Vagina (tissue), 2 donors: ENCODE data around the gene RAPGEF3. TPM values are rescaled to one million over a fixed set of nuclear protein-coding genes. Genes with fewer than 3 reads are reported as not detected.

Source experiments
- DNase-seq, 2 donors: peaks; one replicate each; pipeline ENCODE4 v3.0.0-alpha.2; 2017; ENCODE audit errors: extremely low spot score in 2 of 2
- H3K27ac ChIP-seq: fragments of 200-600 bp; sonication (generic); one replicate; pipeline ENCODE4 v1.5.1; 2019
- H3K27me3 ChIP-seq: fragments of 200-600 bp; sonication (generic); one replicate; pipeline ENCODE4 v1.5.1; 2019
- H3K36me3 ChIP-seq, 2 donors: fragments of 200-600 bp; sonication (generic); one replicate each; pipeline ENCODE4 v1.5.1; 2017 to 2019
- H3K4me1 ChIP-seq: fragments of 200-600 bp; sonication (generic); one replicate; pipeline ENCODE4 v1.5.1; 2019
- H3K4me3 ChIP-seq, 2 donors: fragments of 200-600 bp; sonication (generic); 1 replicate in 1 of 2; 2 replicates in 1 of 2; pipeline ENCODE4 v1.5.1; 2016 to 2019
- H3K9me3 ChIP-seq: fragments of 200-600 bp; sonication (generic); one replicate; pipeline ENCODE4 v1.5.1; 2019
- POLR2A ChIP-seq, 2 donors: fragments of 450-650 bp; IDR thresholded peaks; one replicate each; pipeline ENCODE4 v1.6.1; 2017; ENCODE audit warnings: antibody characterized with exemption in 2 of 2, mild to moderate bottlenecking in 2 of 2, moderate library complexity in 2 of 2
- POLR2AphosphoS5 ChIP-seq, 2 donors: sonication (generic); formaldehyde crosslinking; IDR thresholded peaks; one replicate each; pipeline ENCODE4 v1.9.0; 2017; ENCODE audit warnings: antibody characterized with exemption in 2 of 2, mild to moderate bottlenecking in 2 of 2, low read depth in 1 of 2; ENCODE audit not compliant: insufficient read depth in 1 of 2
- intact Hi-C: fragments of 100-400 bp; cut with DNase I; formaldehyde crosslinking; loops from one replicate; pipeline ENCODE4 v1.15.1; 2023
- total RNA-seq: library from RNA; depleted of rRNA; stranded (reverse); fragments of >200 nt; gene quantifications from one replicate; pipeline ENCODE4 v1.2.3, GENCODE V29; 2016
- TF ChIP-seq, protein P1 (sequence below), 3 experiments: fragments of 450-650 bp in 2 of 3; fragments of 200-600 bp in 1 of 3; sonication (generic) in 1 of 3; IDR thresholded peaks; one replicate each; pipeline ENCODE4 v1.5.1; 2017 to 2019; ENCODE audit warnings: antibody characterized with exemption in 3 of 3, mild to moderate bottlenecking in 2 of 3, moderate library complexity in 2 of 3

RAPGEF3 gene
- total RNA-seq, 1 donor from 2014 or later: 52.3 TPM

GRCh38 chr12:47711448-47711847, 47.2 kb downstream of the RAPGEF3 start:
- DNase-seq: no peak
- no peaks in the 10 kb centered on the region for H3K27me3 ChIP-seq
- H3K9me3 ChIP-seq: no peaks in the 10 kb centered on the region
- no peak for TF ChIP-seq POLR2AphosphoS5 (IDR thresholded peaks at IDR 0.05; ENCODE audit: insufficient read depth in 1 of 2, low read depth in 1 of 2)
- H3K4me1 ChIP-seq: peaks cover 37% of the 10 kb centered on the region
- no peak overlapping the region for H3K27ac ChIP-seq
- H3K4me3 ChIP-seq: no peak overlapping the region
- H3K36me3 ChIP-seq: no peaks in the 10 kb centered on the region
- intact Hi-C loops: loop anchor here (10.0 kb wide), 1 partner anchor 123 kb away; no protein-coding TSS in a partner anchor

- no peak for DNase-seq
- Histone ChIP-seq H3K4me3 (no peak overlapping the region), H3K9me3 (no peaks in the 10 kb centered on the region), H3K36me3 (no peaks in the 10 kb centered on the region), H3K27me3 (no peaks in the 10 kb centered on the region), H3K4me1 (peaks cover 26% of the 10 kb centered on the region), H3K27ac (no peak overlapping the region)
- intact Hi-C loops: loop anchor here (10.0 kb wide), 1 partner anchor 125 kb away; no protein-coding TSS in a partner anchor
- TF ChIP-seq POLR2A (IDR thresholded peaks at IDR 0.05) (no peak), POLR2AphosphoS5 (IDR thresholded peaks at IDR 0.05; ENCODE audit: insufficient read depth in 1 of 2, low read depth in 1 of 2) (no peak)
- TF ChIP-seq, protein P1, sequence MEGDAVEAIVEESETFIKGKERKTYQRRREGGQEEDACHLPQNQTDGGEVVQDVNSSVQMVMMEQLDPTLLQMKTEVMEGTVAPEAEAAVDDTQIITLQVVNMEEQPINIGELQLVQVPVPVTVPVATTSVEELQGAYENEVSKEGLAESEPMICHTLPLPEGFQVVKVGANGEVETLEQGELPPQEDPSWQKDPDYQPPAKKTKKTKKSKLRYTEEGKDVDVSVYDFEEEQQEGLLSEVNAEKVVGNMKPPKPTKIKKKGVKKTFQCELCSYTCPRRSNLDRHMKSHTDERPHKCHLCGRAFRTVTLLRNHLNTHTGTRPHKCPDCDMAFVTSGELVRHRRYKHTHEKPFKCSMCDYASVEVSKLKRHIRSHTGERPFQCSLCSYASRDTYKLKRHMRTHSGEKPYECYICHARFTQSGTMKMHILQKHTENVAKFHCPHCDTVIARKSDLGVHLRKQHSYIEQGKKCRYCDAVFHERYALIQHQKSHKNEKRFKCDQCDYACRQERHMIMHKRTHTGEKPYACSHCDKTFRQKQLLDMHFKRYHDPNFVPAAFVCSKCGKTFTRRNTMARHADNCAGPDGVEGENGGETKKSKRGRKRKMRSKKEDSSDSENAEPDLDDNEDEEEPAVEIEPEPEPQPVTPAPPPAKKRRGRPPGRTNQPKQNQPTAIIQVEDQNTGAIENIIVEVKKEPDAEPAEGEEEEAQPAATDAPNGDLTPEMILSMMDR (IDR thresholded peaks at IDR 0.05): no peak
These were observed 48.4 kb downstream of the RAPGEF3 start for GRCh38 chr12:47710278-47710677.

DNA sequence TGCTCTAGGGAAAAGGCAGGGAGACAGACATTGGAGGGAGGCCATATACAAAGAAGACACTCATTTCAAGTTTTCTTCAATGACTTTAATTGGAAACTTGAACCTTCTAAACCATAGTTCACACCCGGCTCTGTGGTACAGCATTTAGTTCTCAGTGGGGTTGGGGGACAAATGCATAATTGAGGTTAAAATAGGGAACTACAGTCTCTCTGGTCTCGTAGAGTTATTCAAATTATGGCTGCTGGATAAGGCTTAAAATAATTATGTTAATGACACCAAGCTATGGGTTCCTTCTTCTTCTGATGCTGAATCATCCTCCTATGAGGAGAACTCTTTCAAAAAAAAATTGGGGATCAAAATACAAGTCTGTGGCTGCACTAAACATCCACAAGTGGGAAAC, 49.0 kb downstream of the RAPGEF3 start:
- TF ChIP-seq POLR2A (IDR thresholded peaks at IDR 0.05) (no peak), POLR2AphosphoS5 (IDR thresholded peaks at IDR 0.05; ENCODE audit: insufficient read depth in 1 of 2, low read depth in 1 of 2) (no peak)
- TF ChIP-seq, protein P1 (IDR thresholded peaks at IDR 0.05): no peak
- no peak for DNase-seq
- H3K9me3 ChIP-seq: no peaks in the 10 kb centered on the region
- intact Hi-C loops: loop anchor here (10.0 kb wide), 1 partner anchor 125 kb away; no protein-coding TSS in a partner anchor
- peaks cover 25% of the 10 kb centered on the region for H3K4me1 ChIP-seq
- no peak overlapping the region for H3K27ac ChIP-seq
- no peaks in the 10 kb centered on the region for H3K36me3 ChIP-seq
- H3K27me3 ChIP-seq: no peaks in the 10 kb centered on the region
- no peak overlapping the region for H3K4me3 ChIP-seq

DNA sequence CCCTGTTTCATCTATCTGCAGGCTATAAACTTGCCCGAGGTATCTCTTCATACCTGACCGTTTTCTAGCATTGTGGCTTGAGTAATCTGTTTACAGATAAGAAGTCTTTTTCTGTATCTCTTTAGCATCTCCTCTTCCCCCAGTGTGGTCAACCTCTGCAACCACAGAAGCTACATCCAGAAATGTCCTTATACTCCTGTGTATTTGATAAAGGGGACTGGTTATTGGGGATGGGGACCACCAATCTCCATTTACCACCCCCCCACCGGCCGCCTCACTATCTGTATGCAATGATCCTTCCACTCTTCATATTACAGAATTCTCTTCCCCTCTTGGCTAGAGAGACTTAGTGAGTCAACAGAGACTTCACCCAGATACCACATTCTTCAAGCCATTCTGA, 49.4 kb downstream of the RAPGEF3 start:
- intact Hi-C loops: no loop called here
- no peak overlapping the region for H3K27ac ChIP-seq
- TF ChIP-seq POLR2A (IDR thresholded peaks at IDR 0.05): no peak
- TF ChIP-seq, protein P1 (IDR thresholded peaks at IDR 0.05): no peak
- no peak for TF ChIP-seq POLR2AphosphoS5 (IDR thresholded peaks at IDR 0.05; ENCODE audit: insufficient read depth in 1 of 2, low read depth in 1 of 2)
- H3K4me3 ChIP-seq: no peak overlapping the region
- no peaks in the 10 kb centered on the region for H3K36me3 ChIP-seq
- no peaks in the 10 kb centered on the region for H3K9me3 ChIP-seq
- no peaks in the 10 kb centered on the region for H3K27me3 ChIP-seq
- peaks cover 25% of the 10 kb centered on the region for H3K4me1 ChIP-seq
- no peak for DNase-seq

GRCh38 chr12:47707905-47708543, 50.7 kb downstream of the RAPGEF3 start:
- no peak for DNase-seq
- no peaks in the 10 kb centered on the region for H3K27me3 ChIP-seq
- intact Hi-C loops: no loop called here

More at GRCh38 chr12:47707905-47708543, 50.7 kb downstream of the RAPGEF3 start:
- TF ChIP-seq POLR2A (IDR thresholded peaks at IDR 0.05) (no peak), POLR2AphosphoS5 (IDR thresholded peaks at IDR 0.05; ENCODE audit: insufficient read depth in 1 of 2, low read depth in 1 of 2) (no peak)
- TF ChIP-seq, protein P1 (IDR thresholded peaks at IDR 0.05): no peak
- H3K4me3 ChIP-seq: no peak overlapping the region
- no peaks in the 10 kb centered on the region for H3K36me3 ChIP-seq
- peaks cover 38% of the 10 kb centered on the region for H3K4me1 ChIP-seq
- H3K9me3 ChIP-seq: no peaks in the 10 kb centered on the region
- no peak overlapping the region for H3K27ac ChIP-seq
